ENCODE data around the gene NUP214.
A peak's percentile ranks its signal among the peaks of the same experiment; 100 is the strongest.
"Not testable (repeated sequence)": the region's sequence is repeated elsewhere in the genome, so short reads cannot be mapped to it uniquely, and the experiment has no call there.

NUP214 gene

DNA sequence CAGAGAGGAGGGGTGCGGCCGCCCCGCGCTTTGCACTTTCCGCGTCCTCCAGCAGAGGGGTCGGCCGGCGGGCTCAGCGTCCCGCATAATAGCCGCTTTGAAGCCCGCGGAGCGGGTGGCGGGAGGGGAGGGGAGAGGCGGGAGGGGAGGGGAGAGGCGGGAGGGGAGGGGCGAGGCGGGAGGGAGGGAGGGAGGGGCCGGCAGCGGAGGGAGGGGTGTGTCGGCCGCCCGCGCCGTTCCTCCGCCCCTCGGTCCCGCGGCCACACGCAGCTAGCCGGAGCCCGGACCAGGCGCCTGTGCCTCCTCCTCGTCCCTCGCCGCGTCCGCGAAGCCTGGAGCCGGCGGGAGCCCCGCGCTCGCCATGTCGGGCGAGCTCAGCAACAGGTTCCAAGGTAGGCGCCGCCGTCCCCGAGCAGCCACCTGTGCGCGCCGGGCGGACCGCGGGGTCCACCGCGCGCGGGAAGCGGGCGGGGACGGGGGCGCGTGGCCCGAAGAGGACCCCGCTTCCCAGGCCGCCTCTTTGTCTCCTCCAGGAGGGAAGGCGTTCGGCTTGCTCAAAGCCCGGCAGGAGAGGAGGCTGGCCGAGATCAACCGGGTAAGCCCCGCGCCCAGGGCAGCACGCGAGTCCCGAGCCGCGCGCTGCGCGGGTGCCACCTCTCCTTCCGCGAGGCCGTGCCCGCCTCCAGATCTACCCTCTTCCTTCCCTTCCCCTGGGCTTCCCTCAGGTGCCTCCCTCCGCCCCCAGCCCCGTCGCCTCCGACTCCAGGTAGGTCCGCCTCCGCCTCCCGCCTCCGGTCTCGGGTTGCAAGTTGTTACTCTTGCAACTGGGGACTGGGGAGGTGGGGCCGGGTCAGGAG, 28.9 kb upstream of the NUP214 start, which contains the start of gene AIF1L:
AIF1L (plus strand) TSS at position 263 of the 857 bp plus-strand sequence; CDS start at position 362, 99 bp downstream.
- peak within 1 kb of the TSS; percentile 41 for H3K4me3 ChIP-seq (replicated peaks; ENCODE audit: low read depth, low read length)
- TF ChIP-seq, protein P1, sequence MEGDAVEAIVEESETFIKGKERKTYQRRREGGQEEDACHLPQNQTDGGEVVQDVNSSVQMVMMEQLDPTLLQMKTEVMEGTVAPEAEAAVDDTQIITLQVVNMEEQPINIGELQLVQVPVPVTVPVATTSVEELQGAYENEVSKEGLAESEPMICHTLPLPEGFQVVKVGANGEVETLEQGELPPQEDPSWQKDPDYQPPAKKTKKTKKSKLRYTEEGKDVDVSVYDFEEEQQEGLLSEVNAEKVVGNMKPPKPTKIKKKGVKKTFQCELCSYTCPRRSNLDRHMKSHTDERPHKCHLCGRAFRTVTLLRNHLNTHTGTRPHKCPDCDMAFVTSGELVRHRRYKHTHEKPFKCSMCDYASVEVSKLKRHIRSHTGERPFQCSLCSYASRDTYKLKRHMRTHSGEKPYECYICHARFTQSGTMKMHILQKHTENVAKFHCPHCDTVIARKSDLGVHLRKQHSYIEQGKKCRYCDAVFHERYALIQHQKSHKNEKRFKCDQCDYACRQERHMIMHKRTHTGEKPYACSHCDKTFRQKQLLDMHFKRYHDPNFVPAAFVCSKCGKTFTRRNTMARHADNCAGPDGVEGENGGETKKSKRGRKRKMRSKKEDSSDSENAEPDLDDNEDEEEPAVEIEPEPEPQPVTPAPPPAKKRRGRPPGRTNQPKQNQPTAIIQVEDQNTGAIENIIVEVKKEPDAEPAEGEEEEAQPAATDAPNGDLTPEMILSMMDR (IDR thresholded peaks at IDR 0.05; ENCODE audit: low read depth, low read length, missing control alignments): no peak
- DNase-seq (ENCODE audit: extremely low read depth, low read depth): no peak

DNA sequence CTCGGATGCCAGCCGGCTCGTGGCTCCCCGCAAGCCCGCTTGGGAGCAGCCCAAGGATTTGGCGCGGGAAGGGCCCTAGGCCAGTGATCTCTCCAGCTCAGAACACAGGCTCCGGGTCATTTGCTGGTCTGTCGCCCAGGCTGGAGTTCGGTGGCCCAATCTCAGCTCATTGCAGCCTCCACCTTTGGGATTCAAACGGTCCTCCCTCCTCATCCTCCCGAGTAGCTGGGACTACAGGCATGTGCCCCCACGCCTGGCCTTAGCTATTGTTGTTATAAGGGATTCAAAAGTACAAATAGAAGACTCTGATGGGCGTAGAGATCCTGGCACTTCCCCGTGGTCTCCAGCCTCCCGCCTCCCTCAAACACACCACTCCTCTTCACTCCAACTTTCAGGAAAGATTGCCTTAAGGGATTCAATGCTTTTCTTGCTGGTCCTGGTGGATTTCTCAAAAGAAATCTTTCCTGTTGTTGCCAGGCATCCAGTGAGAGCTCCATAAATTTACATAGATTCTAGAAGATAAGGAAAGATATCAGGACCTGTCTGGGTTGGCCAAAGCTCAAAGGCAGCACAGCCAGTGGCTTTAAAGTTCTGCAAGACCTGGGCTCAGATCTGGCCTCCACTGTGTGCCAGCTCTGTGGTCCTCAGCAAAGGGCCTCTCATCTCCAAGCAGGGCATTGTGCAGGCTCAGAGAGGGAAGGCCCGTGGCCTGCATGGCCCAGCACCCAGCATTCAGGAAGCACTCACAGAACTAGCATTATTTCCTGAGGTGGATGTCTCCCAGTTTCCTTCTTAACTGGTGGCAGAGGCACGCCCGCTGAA, 28.0 kb upstream of the NUP214 start:
- peak overlapping the region; percentile 41 for H3K4me3 ChIP-seq (replicated peaks; ENCODE audit: low read depth, low read length)
- TF ChIP-seq, protein P1 (IDR thresholded peaks at IDR 0.05; ENCODE audit: low read depth, low read length, missing control alignments): no peak
- DNase-seq (ENCODE audit: extremely low read depth, low read depth): no peak

DNA sequence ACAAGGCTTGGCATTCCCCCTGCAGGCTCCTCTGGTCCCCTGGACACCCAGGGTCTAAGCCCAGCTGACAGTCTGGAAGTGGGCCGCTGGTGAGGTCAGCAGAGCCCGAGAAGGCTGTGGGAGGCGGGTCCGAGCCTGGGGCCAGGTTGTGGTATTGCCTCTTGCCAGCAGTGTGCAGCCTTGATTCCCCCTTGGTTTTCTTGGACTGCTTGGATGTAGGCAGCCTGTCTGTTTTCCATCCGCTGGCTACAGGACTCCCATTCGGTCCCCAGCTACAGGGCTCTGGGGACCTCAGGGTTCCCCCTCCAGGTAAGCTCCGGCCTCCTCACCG, 27.5 kb upstream of the NUP214 start:
- TF ChIP-seq, protein P1 (IDR thresholded peaks at IDR 0.05; ENCODE audit: low read depth, low read length, missing control alignments): no peak
- H3K4me3 ChIP-seq (replicated peaks; ENCODE audit: low read depth, low read length): no peak overlapping the region
- DNase-seq (ENCODE audit: extremely low read depth, low read depth): no peak

DNA sequence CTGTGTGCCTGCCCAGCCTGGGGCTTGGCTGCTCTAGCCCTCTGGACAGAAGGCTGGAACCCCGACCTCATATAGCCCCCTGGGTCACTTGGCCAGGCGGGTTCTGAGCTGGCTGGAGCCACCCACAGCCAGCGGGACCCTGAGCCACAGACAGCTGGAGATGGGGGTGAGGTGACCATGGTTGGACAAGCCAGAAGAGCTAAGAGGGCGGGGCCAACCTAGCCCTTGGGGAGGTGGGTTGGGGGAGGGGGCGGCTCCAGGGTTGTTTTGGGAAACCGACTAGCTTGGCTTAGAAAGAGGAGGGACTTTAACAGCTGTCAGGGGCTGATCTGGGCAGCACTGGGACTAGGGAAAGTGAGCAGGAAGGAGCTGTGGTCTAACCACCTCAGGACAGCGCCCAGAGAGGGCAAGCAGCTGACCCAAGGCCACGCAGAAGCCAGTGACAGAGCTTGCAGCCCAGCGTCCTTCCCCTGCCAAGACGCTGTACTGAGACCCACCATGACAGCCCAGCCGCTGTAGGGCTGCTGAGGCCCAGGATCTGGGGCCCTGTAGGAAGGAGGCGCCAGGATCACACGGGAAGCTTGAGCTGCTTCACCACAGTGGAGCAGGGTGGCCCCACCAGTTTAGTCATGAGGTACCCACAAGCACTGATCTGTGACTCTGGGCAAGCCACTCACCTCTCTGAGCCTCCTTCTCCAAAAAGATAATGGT, 26.8 kb upstream of the NUP214 start:
- DNase-seq (ENCODE audit: extremely low read depth, low read depth): no peak
- TF ChIP-seq, protein P1 (IDR thresholded peaks at IDR 0.05; ENCODE audit: low read depth, low read length, missing control alignments): no peak
- H3K4me3 ChIP-seq (replicated peaks; ENCODE audit: low read depth, low read length): no peak overlapping the region

DNA sequence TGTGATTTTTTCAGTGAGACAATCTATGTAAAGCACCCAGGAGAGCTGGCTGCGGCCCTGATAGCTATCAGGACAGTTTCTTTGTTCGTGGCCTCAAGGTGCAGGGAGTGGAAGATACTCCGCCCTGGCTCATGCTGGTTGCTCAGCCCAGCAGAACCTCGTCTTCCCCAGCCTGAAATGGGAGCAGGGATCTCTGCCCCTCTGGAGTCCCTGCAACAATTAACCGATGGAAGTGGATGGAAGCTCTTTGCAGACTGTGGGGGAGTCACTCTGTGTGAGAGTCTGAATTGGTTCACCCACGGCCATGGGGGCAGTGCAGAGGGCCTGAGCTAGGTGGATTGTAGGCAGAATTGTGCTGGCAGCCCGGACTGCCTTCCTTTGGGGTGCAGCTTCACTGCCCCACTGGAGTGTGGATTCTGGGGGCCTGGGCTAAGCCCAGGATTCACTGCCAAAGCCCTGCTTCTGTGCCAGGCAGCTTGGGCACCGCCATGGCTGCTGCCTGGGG, 26.2 kb upstream of the NUP214 start:
- DNase-seq (ENCODE audit: extremely low read depth, low read depth): no peak
- H3K4me3 ChIP-seq (replicated peaks; ENCODE audit: low read depth, low read length): no peak overlapping the region
- TF ChIP-seq, protein P1 (IDR thresholded peaks at IDR 0.05; ENCODE audit: low read depth, low read length, missing control alignments): no peak

DNA sequence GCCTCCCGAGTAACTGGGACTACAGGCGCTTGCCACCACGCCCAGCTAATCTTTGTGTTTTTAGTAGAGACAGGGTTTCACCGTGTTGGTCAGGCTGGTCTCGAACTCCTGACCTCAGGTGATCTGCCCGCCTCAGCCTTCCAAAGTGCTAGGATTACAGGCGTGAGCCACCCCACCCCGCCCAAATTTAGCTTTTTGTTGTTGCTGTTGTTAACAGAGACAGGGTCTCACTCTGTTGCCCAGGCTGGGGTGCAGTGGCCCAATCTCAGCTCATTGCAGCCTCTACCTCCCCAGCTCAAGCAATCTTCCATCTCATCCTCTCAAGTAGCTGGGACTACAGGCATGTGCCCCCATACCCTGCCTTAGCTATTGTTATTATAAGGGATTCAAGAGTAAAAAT, 25.5 kb upstream of the NUP214 start:
- not testable (repeated sequence) for H3K4me3 ChIP-seq (replicated peaks; ENCODE audit: low read depth, low read length); DNase-seq (ENCODE audit: extremely low read depth, low read depth)

Data from HFF-Myc (cell line).